Measurements from ENCODE around the gene DGCR8. TPM values are rescaled to one million over a fixed set of nuclear protein-coding genes. Genes with fewer than 3 reads are reported as not detected.

The DGCR8 gene
- total RNA-seq, 4 donors from 2014 or later = 16.9 to 27.6 (median 25.5) TPM

DNA sequence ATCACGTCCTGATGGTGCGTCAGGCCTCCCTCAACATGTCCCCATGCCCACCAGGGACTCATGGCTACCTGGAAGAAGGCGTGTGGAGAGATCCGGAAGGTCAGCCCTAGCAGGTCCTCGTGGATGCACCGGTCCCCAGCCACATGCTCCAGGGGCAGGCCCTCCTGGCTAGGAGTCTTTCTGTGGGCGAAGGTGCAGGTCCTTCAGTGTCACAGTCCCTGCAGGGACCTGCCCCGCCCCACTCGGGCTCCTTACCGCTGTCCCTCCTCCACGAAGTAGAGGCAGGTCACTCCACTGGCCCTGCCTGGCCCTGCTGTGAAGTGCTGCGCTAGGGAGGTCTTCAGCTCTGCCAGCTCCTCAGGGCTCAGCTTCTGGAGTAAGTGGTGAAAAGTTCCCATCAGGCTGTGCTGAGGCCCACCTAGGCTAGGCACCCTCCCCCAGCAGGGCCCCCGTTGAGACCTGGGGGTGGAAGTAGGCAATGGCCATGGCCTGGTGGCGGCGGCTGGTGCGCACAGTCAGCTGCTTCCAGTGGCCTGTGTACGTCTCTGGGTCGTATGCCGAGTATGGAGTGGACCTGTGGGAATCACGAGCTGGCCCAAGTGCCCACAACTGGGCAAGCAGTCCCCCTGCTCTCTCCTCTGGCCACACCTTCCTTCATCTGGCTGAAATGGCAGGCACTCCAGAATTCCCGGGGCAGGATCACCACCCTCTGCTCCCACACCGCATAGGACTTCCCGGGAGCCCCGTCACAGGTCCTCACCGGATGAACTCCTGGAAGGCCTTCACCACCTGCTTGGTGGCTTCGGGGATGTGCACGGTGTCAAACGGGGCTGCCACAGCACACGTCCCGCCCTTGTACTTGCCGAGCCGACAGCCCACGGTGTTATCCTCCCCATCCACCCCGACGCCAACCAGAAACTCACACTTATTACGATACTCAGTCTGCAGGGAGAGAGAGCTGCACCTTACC is 34.8 kb downstream of the DGCR8 start:
- no peak overlapping the region for H3K4me3 ChIP-seq
- ATAC-seq = no peak

DNA sequence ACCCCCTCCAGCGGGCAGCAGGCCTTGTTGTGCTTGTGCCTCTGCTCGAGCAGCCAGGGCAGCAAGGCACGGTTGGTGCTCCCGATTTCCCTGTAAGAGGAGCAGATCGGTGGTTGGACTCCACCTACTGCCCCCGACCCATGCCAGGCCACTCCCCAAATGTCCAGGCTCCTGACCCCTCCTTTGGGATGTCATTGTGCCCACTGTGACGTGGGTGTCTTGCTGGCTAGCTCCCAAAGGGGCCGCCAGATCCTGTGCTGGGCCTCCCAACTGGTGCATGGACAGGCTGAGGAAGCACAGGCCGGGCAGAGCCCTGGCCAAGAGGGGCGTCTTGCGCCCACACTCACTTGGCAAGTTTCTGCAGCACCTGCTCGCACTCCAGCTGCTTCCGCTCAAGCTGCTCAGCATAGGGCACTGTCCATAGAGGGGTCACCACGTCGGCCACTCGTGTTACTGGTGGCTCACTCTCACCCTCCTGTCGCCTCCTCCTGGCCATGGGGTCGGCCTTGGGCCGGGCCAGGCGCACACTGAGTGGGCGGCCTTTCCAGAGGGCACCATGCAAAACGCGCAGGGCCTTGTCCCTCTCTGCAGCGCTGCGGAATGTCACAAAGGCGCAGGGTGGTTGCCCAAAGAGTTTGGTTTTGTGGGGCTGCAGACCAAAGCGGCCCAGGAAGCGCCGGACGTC is 35.8 kb downstream of the DGCR8 start, which contains the start of gene RANBP1:
Gene RANBP1 (plus strand): TSS at position 414 of the 685 bp plus-strand sequence. CDS start 81 bp downstream, at position 495.
- Histone ChIP-seq H3K4me1 (peaks cover 0 to 59% (median 22%) of the 10 kb centered on the region in 3 donors), H3K27ac (peak within 1 kb of the TSS; percentile 73 to 90 (median 88)), H3K4me3 (peak within 1 kb of the TSS; percentile 74 to 91), H3K36me3 (peaks cover 0 to 72% of the 10 kb centered on the region in 2 donors), H3K27me3 (no peaks in the 10 kb centered on the region), H3K9me3 (no peaks in the 10 kb centered on the region)
- TF ChIP-seq CTCF (IDR thresholded peaks at IDR 0.05) = no peak
- no peak for TF ChIP-seq POLR2AphosphoS5 (IDR thresholded peaks at IDR 0.05)
- no peak for TF ChIP-seq EP300 (IDR thresholded peaks at IDR 0.05)
- no peak for TF ChIP-seq POLR2A (IDR thresholded peaks at IDR 0.05)
- ATAC-seq = no peak
- WGBS, 2 donors (ENCODE audit: low coverage in 1 of 2) = 63% methylated on average over 7 of the region's 30 CpGs; no CpG with 5 or more reads in 1 of the 2 donors

More for the DNA sequence above, 34.8 kb downstream of the DGCR8 start:
- Histone ChIP-seq H3K27me3 (no peaks in the 10 kb centered on the region), H3K4me1 (peaks cover 0 to 48% (median 22%) of the 10 kb centered on the region in 3 donors), H3K36me3 (peaks cover 0 to 72% of the 10 kb centered on the region in 2 donors), H3K27ac (no peak overlapping the region), H3K9me3 (no peaks in the 10 kb centered on the region)
- WGBS, 2 donors (ENCODE audit: low coverage in 1 of 2) = 83 to 100% methylated on average over 1 of the region's 36 CpGs
- no peak for TF ChIP-seq CTCF (IDR thresholded peaks at IDR 0.05)
- no peak for TF ChIP-seq EP300 (IDR thresholded peaks at IDR 0.05)

GRCh38 chr22:20116376-20116950 is 36.4 kb downstream of the DGCR8 start:
- peak overlapping the region; percentile 74 to 91 for H3K4me3 ChIP-seq
- no peaks in the 10 kb centered on the region for H3K27me3 ChIP-seq
- no peak for ATAC-seq
- H3K9me3 ChIP-seq = no peaks in the 10 kb centered on the region
- WGBS, 2 donors (ENCODE audit: low coverage in 1 of 2) = 0 to 5% methylated on average over 2 to 13 of the region's 27 CpGs
- no peak for TF ChIP-seq POLR2AphosphoS5 (IDR thresholded peaks at IDR 0.05)
- no peak for TF ChIP-seq POLR2A (IDR thresholded peaks at IDR 0.05)
- TF ChIP-seq EP300 (IDR thresholded peaks at IDR 0.05) = no peak
- no peak for TF ChIP-seq CTCF (IDR thresholded peaks at IDR 0.05)
- peaks cover 0 to 65% (median 22%) of the 10 kb centered on the region in 3 donors for H3K4me1 ChIP-seq
- H3K36me3 ChIP-seq = peaks cover 0 to 72% of the 10 kb centered on the region in 2 donors
- peak overlapping the region; percentile 73 to 90 (median 88) for H3K27ac ChIP-seq

DNA sequence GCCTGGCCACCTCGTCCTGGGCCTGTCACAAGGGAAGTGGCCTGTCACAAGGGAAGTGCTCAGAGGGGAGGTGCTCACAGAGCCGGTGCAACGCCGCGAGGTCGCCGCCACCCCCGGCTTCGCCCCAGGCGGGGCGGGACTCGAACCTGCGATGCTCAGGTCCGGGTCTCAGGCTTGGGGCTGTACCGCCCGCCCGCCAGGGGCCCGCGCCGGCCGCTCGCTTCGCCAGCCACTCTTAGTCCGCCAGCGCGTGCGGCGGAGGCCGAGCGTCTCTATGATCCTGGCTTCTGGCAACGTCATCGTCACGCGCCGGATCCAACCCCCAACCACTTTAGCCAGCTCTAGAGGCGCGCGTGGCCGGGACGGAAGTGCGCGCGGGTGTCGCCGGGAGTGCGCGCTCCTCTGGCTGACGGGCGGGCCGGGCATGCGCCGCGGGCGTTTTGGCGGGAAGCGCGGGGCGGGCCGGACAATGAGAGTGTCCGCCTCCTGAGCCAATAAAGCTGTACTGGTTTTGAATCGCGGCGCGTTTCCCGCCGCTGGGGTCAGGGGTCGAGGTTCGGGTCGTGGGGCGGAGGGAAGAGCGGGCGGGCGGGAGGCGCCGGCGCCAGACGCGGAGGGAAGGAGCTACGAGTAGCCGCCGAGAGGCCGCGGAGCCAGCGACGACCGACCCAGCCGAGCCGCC is 37.1 kb downstream of the DGCR8 start, which contains the start of gene TRMT2A:
Gene TRMT2A (minus strand): TSS at position 276 of the 682 bp plus-strand sequence. CDS start 320 bp downstream, outside the sequence.
- Histone ChIP-seq H3K36me3 (peaks cover 0 to 72% of the 10 kb centered on the region in 2 donors), H3K9me3 (no peaks in the 10 kb centered on the region), H3K4me3 (peak within 1 kb of the TSS; percentile 74 to 91), H3K27me3 (no peaks in the 10 kb centered on the region), H3K4me1 (peaks cover 0 to 71% (median 22%) of the 10 kb centered on the region in 3 donors), H3K27ac (peak within 1 kb of the TSS; percentile 73 to 90 (median 88))
- peak in 3 of 4 experiments; percentile 24 to 25 (median 25) for TF ChIP-seq CTCF (IDR thresholded peaks at IDR 0.05)
- TF ChIP-seq POLR2AphosphoS5 (IDR thresholded peaks at IDR 0.05) = peak; percentile 75
- peak; percentile 42 to 55 for TF ChIP-seq POLR2A (IDR thresholded peaks at IDR 0.05)
- no peak for TF ChIP-seq EP300 (IDR thresholded peaks at IDR 0.05)
- ATAC-seq = peak; percentile 95
- whole genome bisulfite sequencing, 2 donors (ENCODE audit: low coverage in 1 of 2) = 0% methylated on average over 11 of the region's 88 CpGs; no CpG with 5 or more reads in 1 of the 2 donors
